T-cell (primary cell): ENCODE measurements around the gene AXIN1. TPM values are rescaled to one million over a fixed set of nuclear protein-coding genes. Genes with fewer than 3 reads are reported as not detected.

Experiments used
- ATAC-seq, 4 experiments: fragments of 200-7000 bp in 3 of 4; fragments of 150-1000 bp in 1 of 4; cut with Tn5 transposase; replicated peaks in 1 of 4; 1 replicate in 3 of 4; 2 replicates in 1 of 4; pipeline ENCODE4 v1.10.0; 2021; ENCODE audit warnings: moderate library complexity in 3 of 4, mild to moderate bottlenecking in 2 of 4, moderate number of reproducible peaks in 1 of 4
- CTCF ChIA-PET, 2 donors: fragments of 300-600 bp; sonication (Branson Sonifier 250); formaldehyde crosslinking; loops; one replicate each; lab custom pipeline; 2022; ENCODE audit warnings: antibody characterized with exemption in 2 of 2; lab: Charles Lee
- POLR2A ChIA-PET, 2 donors: fragments of 300-600 bp; sonication (Branson Sonifier 250); formaldehyde crosslinking; loops; one replicate each; lab custom pipeline; 2022; ENCODE audit warnings: antibody characterized with exemption in 2 of 2; lab: Charles Lee
- DNase-seq, 35 experiments: peaks; one replicate each; pipeline versions ENCODE4 v3.0.0 to v3.0.0-alpha.2; 2013 to 2023
- H3K27ac ChIP-seq: one replicate; pipeline ENCODE4 v1.5.1; 2013; ENCODE audit warnings: low read length
- H3K27me3 ChIP-seq, 2 experiments: replicated peaks in 1 of 2; 1 replicate in 1 of 2; 2 replicates in 1 of 2; pipeline versions ENCODE4 v1.6.1 to v1.7.0; 2013; ENCODE audit warnings: low read length in 1 of 2, mixed read lengths in 1 of 2; ENCODE audit not compliant: control insufficient read depth in 2 of 2, insufficient read depth in 2 of 2; ENCODE audit errors: extremely low read depth in 1 of 2
- H3K36me3 ChIP-seq, 2 donors: 1 replicate in 1 of 2; 2 replicates in 1 of 2; pipeline versions ENCODE4 v1.6.1 to v1.7.0; 2013; ENCODE audit warnings: low read length in 1 of 2; ENCODE audit not compliant: control insufficient read depth in 2 of 2, insufficient read depth in 1 of 2; ENCODE audit errors: extremely low read depth in 1 of 2
- H3K4me1 ChIP-seq, 2 experiments: 1 replicate in 1 of 2; 2 replicates in 1 of 2; pipeline versions ENCODE4 v1.6.1 to v1.7.0; 2013; ENCODE audit warnings: low read length in 2 of 2, mixed read lengths in 1 of 2; ENCODE audit not compliant: insufficient read depth in 2 of 2, control insufficient read depth in 1 of 2; ENCODE audit errors: extremely low read depth in 1 of 2
- H3K4me3 ChIP-seq, 2 donors: 1 replicate in 1 of 2; 2 replicates in 1 of 2; pipeline versions ENCODE4 v1.5.1 to v1.7.0; 2013; ENCODE audit warnings: mild to moderate bottlenecking in 2 of 2, low read length in 1 of 2, moderate library complexity in 1 of 2; ENCODE audit not compliant: control insufficient read depth in 1 of 2; ENCODE audit errors: extremely low read depth in 1 of 2
- H3K9me3 ChIP-seq: 2 replicates; pipeline ENCODE4 v1.7.0; 2013
- H3K27ac Mint-ChIP-seq, 2 donors: one replicate each; pipeline ENCODE4 v1.8.0; 2020 to 2021; ENCODE audit warnings: mild to moderate bottlenecking in 2 of 2, mixed read lengths in 2 of 2
- H3K27me3 Mint-ChIP-seq, 2 donors: one replicate each; pipeline ENCODE4 v1.8.0; 2021 to 2022; ENCODE audit warnings: mixed read lengths in 2 of 2
- H3K36me3 Mint-ChIP-seq: one replicate; pipeline ENCODE4 v1.8.0; 2021; ENCODE audit warnings: mixed read lengths
- H3K4me1 Mint-ChIP-seq, 3 donors: one replicate each; pipeline ENCODE4 v1.8.0; 2020 to 2022; ENCODE audit warnings: mixed read lengths in 3 of 3, mild to moderate bottlenecking in 1 of 3
- H3K4me3 Mint-ChIP-seq, 3 donors: one replicate each; pipeline ENCODE4 v1.8.0; 2020 to 2022; ENCODE audit warnings: mild to moderate bottlenecking in 3 of 3, mixed read lengths in 3 of 3, moderate library complexity in 3 of 3
- H3K9me3 Mint-ChIP-seq, 3 donors: one replicate each; pipeline ENCODE4 v1.8.0; 2020 to 2022; ENCODE audit warnings: mixed read lengths in 3 of 3
- WGBS: methylation state at CpG from one replicate; pipeline ENCODE4 v1.1.5; 2013; ENCODE audit warnings: missing lambda C conversion rate; ENCODE audit not compliant: insufficient coverage; 5-methylcytosine and 5-hydroxymethylcytosine counted together
- total RNA-seq, 35 experiments: library from RNA in 6 of 35; stranded (reverse) in 6 of 35; fragments of 120-200 nt in 1 of 35; gene quantifications; one replicate each; pipeline versions ENCODE4 v1.2.1 to v1.2.4 and lab custom pipeline; 2013 to 2026

AXIN1 gene
- total RNA-seq, 5 donors from 2014 or later (not counting 1 experiment from before 2014, with no cell fraction given), result 38.5 to 58.9 (median 50.4) TPM

DNA sequence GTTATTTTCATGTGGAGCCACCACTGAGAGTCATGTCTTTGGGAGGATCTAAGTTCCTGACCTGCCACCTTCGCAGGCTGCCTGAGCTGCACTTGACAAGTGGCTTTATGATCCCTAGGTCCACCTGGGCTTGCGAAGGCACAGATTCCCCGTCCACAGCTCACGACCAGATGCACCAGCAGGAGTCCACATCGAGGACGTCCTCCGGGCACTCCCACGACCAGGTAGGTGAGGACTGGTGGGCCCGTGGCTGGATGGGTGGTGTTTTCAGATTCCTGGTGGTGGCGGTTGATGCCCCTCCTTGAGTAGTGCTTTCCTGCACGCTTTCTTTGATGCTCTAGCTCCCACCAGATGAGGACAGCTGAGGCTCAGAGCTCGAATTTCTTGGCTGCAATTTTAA is 103.1 kb downstream of the AXIN1 start:
- peaks cover 12 to 27% of the 10 kb centered on the region in 2 experiments for H3K4me1 ChIP-seq
- peaks cover 4 to 5% of the 10 kb centered on the region in 2 donors for H3K36me3 ChIP-seq
- H3K27ac ChIP-seq, result no peak overlapping the region
- Mint-ChIP-seq H3K36me3 (peaks cover 14% of the 10 kb centered on the region), H3K9me3 (no peaks in the 10 kb centered on the region), H3K4me1 (peaks cover 20 to 21% (median 21%) of the 10 kb centered on the region in 3 donors), H3K27ac (no peak overlapping the region), H3K27me3 (no peaks in the 10 kb centered on the region), H3K4me3 (no peak overlapping the region)
- 98% methylated on average over 11 of the region's 12 CpGs for WGBS
- no peaks in the 10 kb centered on the region for H3K9me3 ChIP-seq
- ChIA-PET POLR2A (no interaction called here), CTCF (no interaction called here)
- no peak overlapping the region for H3K4me3 ChIP-seq
- ATAC-seq (no peak), DNase-seq (no peak)
- H3K27me3 ChIP-seq, result no peaks in the 10 kb centered on the region

DNA sequence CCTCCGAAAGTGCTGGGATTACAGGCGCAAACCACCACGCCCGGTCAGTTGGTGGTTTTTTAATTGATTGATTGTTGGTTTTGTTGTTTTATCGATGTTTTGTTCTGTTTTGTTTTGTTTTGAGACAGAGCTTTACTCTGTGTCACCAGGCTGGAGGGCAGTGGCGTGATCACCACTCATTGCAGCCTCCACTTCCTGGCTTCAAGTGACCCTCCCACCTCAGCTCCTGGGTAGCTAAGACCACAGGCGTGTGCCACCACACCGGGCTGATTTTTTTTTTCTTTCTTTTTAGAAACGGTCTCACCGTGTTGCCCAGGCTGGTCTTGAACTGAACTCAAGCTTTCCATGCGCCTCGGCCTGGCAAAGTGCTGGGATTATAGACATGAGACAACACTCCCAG is 105.5 kb downstream of the AXIN1 start:
- POLR2A ChIA-PET, result no interaction called here
- CTCF ChIA-PET, result no interaction called here
- no peak overlapping the region for H3K4me3 Mint-ChIP-seq
- WGBS, result 93% methylated on average over 6 of the region's 12 CpGs
- H3K4me1 ChIP-seq, result peaks cover 2 to 3% of the 10 kb centered on the region in 2 experiments
- no peak overlapping the region for H3K27ac ChIP-seq
- H3K9me3 ChIP-seq, result no peaks in the 10 kb centered on the region
- peaks cover 0 to 11% (median 4%) of the 10 kb centered on the region in 3 donors for H3K4me1 Mint-ChIP-seq
- DNase-seq, result no peak
- H3K36me3 Mint-ChIP-seq, result peaks cover 10% of the 10 kb centered on the region
- H3K27me3 ChIP-seq, result no peaks in the 10 kb centered on the region
- H3K27me3 Mint-ChIP-seq, result no peaks in the 10 kb centered on the region
- H3K27ac Mint-ChIP-seq, result peak overlapping the region in 1 of 2 donors; percentile 39
- H3K36me3 ChIP-seq, result peaks cover 0 to 4% of the 10 kb centered on the region in 2 donors
- no peaks in the 10 kb centered on the region for H3K9me3 Mint-ChIP-seq
- H3K4me3 ChIP-seq, result no peak overlapping the region
- ATAC-seq, result no peak

DNA sequence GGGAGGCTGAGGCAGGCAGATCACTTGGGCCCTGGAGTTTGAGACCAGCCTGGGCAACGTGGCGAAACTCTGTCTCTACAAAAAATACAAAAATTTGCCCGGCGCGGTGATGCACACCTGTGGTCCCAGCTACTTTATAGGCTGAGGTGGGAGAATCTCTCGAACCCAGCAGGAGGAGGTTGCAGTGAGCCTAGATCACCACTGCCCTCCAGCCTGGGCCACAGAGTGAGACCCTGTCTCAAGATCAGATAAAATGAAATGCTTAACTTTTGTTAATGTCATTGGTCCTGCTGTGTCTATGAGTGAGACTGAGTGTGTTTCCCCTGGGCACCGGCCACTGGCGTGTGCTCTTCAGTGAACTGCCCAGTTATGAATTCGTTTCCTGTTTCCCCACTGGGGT is 107.4 kb downstream of the AXIN1 start:
- Mint-ChIP-seq H3K9me3 (no peaks in the 10 kb centered on the region), H3K4me3 (no peak overlapping the region), H3K36me3 (peaks cover 4% of the 10 kb centered on the region), H3K27ac (no peak overlapping the region), H3K27me3 (no peaks in the 10 kb centered on the region), H3K4me1 (peaks cover 0 to 18% (median 9%) of the 10 kb centered on the region in 3 donors)
- Histone ChIP-seq H3K27me3 (no peaks in the 10 kb centered on the region), H3K4me1 (peaks cover 0 to 7% of the 10 kb centered on the region in 2 experiments), H3K4me3 (no peak overlapping the region), H3K27ac (no peak overlapping the region), H3K9me3 (no peaks in the 10 kb centered on the region), H3K36me3 (peaks cover 0 to 5% of the 10 kb centered on the region in 2 donors)
- ChIA-PET CTCF (no interaction called here), POLR2A (no interaction called here)
- 100% methylated on average over 3 of the region's 9 CpGs for WGBS
- DNase-seq (no peak), ATAC-seq (no peak)

DNA sequence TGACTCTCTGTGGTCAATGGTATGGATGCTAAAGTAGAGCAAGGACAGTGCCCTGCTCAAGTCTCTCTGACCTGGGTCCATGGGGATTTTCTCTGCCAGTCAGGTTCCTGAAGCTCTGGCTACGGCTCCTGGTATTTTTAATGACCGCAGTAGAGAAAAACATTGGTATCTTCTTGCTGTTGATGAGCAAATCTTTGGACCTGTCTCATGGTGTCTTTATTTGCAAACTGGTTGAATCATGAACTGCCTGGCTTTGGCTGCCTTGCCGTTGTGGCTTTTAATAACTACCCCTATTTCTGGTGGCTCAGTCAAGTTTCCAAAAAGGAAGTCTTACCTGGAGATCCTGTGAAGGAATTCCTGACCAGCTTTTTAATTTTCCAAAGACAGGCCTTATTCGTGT is 109.2 kb downstream of the AXIN1 start:
- CTCF ChIA-PET, result no interaction called here
- H3K4me1 Mint-ChIP-seq, result peaks cover 0 to 23% (median 15%) of the 10 kb centered on the region in 3 donors
- POLR2A ChIA-PET, result interaction anchor here in 1 of 2 donors (0.6 kb wide), 1 partner anchor 85 kb away, joined by 3 read pairs; no protein-coding TSS in a partner anchor
- no peak overlapping the region for H3K27ac Mint-ChIP-seq
- Histone ChIP-seq H3K9me3 (no peaks in the 10 kb centered on the region), H3K4me1 (peaks cover 0 to 7% of the 10 kb centered on the region in 2 experiments), H3K4me3 (no peak overlapping the region), H3K36me3 (peaks cover 0 to 4% of the 10 kb centered on the region in 2 donors), H3K27ac (no peak overlapping the region), H3K27me3 (no peaks in the 10 kb centered on the region)
- DNase-seq (no peak), ATAC-seq (no peak)
- peaks cover 3% of the 10 kb centered on the region for H3K36me3 Mint-ChIP-seq
- 80% methylated on average over 1 of the region's 4 CpGs for WGBS
- H3K4me3 Mint-ChIP-seq, result no peak overlapping the region
- H3K27me3 Mint-ChIP-seq, result no peaks in the 10 kb centered on the region
- no peaks in the 10 kb centered on the region for H3K9me3 Mint-ChIP-seq

DNA sequence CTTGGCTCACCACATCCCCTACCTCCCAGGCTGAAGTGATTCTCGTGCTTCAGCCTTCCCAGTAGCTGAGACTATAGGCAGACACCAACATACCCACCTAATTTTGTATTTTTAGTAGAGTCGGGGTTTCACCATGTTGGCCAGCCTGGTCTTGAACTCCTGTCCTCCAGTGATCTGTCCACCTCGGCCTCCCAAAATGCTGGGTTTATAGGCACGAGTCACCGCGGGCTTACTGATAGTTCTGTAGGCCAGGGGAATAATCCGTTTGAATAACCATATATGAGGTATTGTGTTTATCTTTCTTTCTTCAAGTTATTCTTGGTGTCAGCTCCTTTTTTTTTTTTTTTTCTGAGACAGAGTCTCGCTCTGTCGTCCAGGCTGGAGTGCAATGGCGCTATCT is 110.2 kb downstream of the AXIN1 start:
- Mint-ChIP-seq H3K27ac (no peak overlapping the region), H3K4me1 (peaks cover 0 to 24% (median 15%) of the 10 kb centered on the region in 3 donors), H3K27me3 (no peaks in the 10 kb centered on the region), H3K36me3 (peaks cover 5% of the 10 kb centered on the region), H3K4me3 (no peak overlapping the region), H3K9me3 (no peaks in the 10 kb centered on the region)
- Histone ChIP-seq H3K36me3 (peaks cover 0 to 4% of the 10 kb centered on the region in 2 donors), H3K9me3 (no peaks in the 10 kb centered on the region), H3K27ac (no peak overlapping the region), H3K4me1 (peaks cover 0 to 7% of the 10 kb centered on the region in 2 experiments), H3K27me3 (no peaks in the 10 kb centered on the region), H3K4me3 (no peak overlapping the region)
- CTCF ChIA-PET, result interaction anchor here in 1 of 2 donors (0.5 to 0.6 kb wide), 2 partner anchors 77 to 159 kb away, joined by 3 read pairs; partner anchors contain the start of gene DECR2
- 80% methylated on average over 1 of the region's 10 CpGs for WGBS
- no peak for DNase-seq
- no peak for ATAC-seq
- POLR2A ChIA-PET, result interaction anchor here (0.6 to 0.7 kb wide), 2 partner anchors 112 to 808 kb away, joined by 3 to 7 read pairs; no protein-coding TSS in a partner anchor

DNA sequence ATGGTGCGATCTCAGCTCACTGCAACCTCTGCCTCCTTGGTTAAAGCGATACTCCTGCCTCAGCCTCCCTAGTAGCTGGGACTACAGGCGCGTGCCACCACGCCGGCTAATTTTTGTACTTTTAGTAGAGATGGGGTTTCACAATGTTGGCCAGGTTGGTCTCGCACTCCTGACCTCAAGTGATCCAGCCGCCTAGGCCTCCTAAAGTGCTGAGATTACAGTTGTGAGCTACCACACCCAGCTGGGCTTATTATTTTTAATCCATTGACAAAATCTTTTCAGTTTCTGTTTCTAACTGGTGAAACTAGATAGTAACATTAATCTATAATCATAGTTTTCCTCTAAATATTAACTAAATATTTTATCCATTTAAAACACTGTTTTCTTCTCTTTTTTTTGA is 112.0 kb downstream of the AXIN1 start:
- no peaks in the 10 kb centered on the region for H3K9me3 ChIP-seq
- no peak for DNase-seq
- ChIA-PET POLR2A (no interaction called here), CTCF (interaction anchor here (0.7 kb wide), 2 partner anchors 12 to 472 kb away, joined by 3 to 6 read pairs; no protein-coding TSS in a partner anchor)
- H3K27me3 ChIP-seq, result no peaks in the 10 kb centered on the region
- ATAC-seq, result no peak
- Mint-ChIP-seq H3K9me3 (no peaks in the 10 kb centered on the region), H3K27ac (no peak overlapping the region), H3K4me3 (no peak overlapping the region), H3K36me3 (peaks cover 7% of the 10 kb centered on the region), H3K27me3 (no peaks in the 10 kb centered on the region), H3K4me1 (peaks cover 3 to 27% (median 16%) of the 10 kb centered on the region in 3 donors)
- no CpG with 5 or more reads among the region's 8 CpGs for WGBS
- peaks cover 0 to 11% of the 10 kb centered on the region in 2 experiments for H3K4me1 ChIP-seq
- H3K36me3 ChIP-seq, result peaks cover 0 to 4% of the 10 kb centered on the region in 2 donors
- no peak overlapping the region for H3K27ac ChIP-seq
- no peak overlapping the region for H3K4me3 ChIP-seq
